Adrenal gland (tissue), 12 donors: ENCODE results near the gene COX7A2. TPM values are rescaled to one million over a fixed set of nuclear protein-coding genes. Genes with fewer than 3 reads are reported as not detected.

Experiments used
- DNase-seq, 7 donors: peaks; one replicate each; pipeline ENCODE4 v3.0.0-alpha.2; 2019 to 2020
- H3K27ac ChIP-seq, 5 donors: fragments of 200-600 bp; sonication (generic) in 4 of 5; 1 replicate in 3 of 5; 2 replicates in 2 of 5; pipeline versions ENCODE4 v1.5.1 to v1.8.0; 2016 to 2020; ENCODE audit warnings: mild to moderate bottlenecking in 1 of 5
- H3K27me3 ChIP-seq: fragments of 200-600 bp; 2 replicates; pipeline ENCODE4 v1.8.0; 2021
- H3K36me3 ChIP-seq, 2 donors: fragments of 200-600 bp; replicated peaks in 1 of 2; 1 replicate in 1 of 2; 2 replicates in 1 of 2; pipeline versions ENCODE4 v1.5.1 to v1.8.0; 2018 to 2022
- H3K4me1 ChIP-seq, 2 donors: fragments of 200-600 bp; replicated peaks in 1 of 2; 1 replicate in 1 of 2; 2 replicates in 1 of 2; pipeline versions ENCODE4 v1.5.1 to v1.8.0; 2018 to 2021
- H3K4me3 ChIP-seq, 4 donors: fragments of 200-600 bp; sonication (generic) in 3 of 4; one replicate each; pipeline ENCODE4 v1.5.1; 2016 to 2018
- H3K9me3 ChIP-seq, 3 donors: fragments of 200-600 bp; sonication (generic) in 1 of 3; replicated peaks in 1 of 3; 1 replicate in 2 of 3; 2 replicates in 1 of 3; pipeline versions ENCODE4 v1.5.1 to v1.8.0; 2016 to 2021
- CTCF ChIP-seq, 6 experiments: fragments of 450-650 bp in 4 of 6; fragments of 200-600 bp in 2 of 6; sonication (generic) in 1 of 6; IDR thresholded peaks; 1 replicate in 5 of 6; 2 replicates in 1 of 6; pipeline versions ENCODE4 v1.5.1 to v1.8.0; 2016 to 2021; ENCODE audit warnings: antibody characterized with exemption in 6 of 6, mild to moderate bottlenecking in 2 of 6, moderate library complexity in 1 of 6
- POLR2A ChIP-seq, 2 donors: fragments of 450-650 bp; IDR thresholded peaks; one replicate each; pipeline ENCODE4 v1.6.1; 2017; ENCODE audit warnings: antibody characterized with exemption in 2 of 2, mild to moderate bottlenecking in 2 of 2, moderate library complexity in 1 of 2
- WGBS, 4 donors: extraction: QIAGEN DNeasy Blood & Tissue Kit in 2 of 4; methylation state at CpG; one replicate each; pipeline versions ENCODE4 v1.1.5 to v1.1.7; 2013 to 2017; 5-methylcytosine and 5-hydroxymethylcytosine counted together
- intact Hi-C, 2 donors: fragments of 100-400 bp; cut with DNase I; formaldehyde crosslinking; loops; one replicate each; pipeline versions ENCODE4 v1.14.1 to v1.15.0; 2022 to 2023
- polyA plus RNA-seq, 3 donors: library from polyadenylated mRNA; stranded (reverse); fragments of 200-250 nt in 2 of 3; fragments of 350-450 nt in 1 of 3; fragmentation: Illumina TruSeq in 1 of 3; extraction: RNeasy Lipid Tissue Mini Kit (QIAGEN cat#74804) in 1 of 3; gene quantifications; one replicate each; pipeline ENCODE4 v1.2.3, GENCODE V29; 2013 to 2014
- total RNA-seq, 9 donors: library from RNA; depleted of rRNA in 4 of 9; stranded (reverse); fragments of >200 nt in 4 of 9; fragments of 120-200 nt in 1 of 9; fragmentation: NEBNext Ultra II Directional in 1 of 9; extraction: Animal tissue kit (Norgen Biotek cat#: 25700) in 1 of 9; gene quantifications; one replicate each; pipeline versions ENCODE4 v1.1.0 to v1.2.4, GENCODE V29; 2013 to 2023
- donor health status: healthy with polysubstance abuse.
- donor health status: Bipolar disorder and iron deficiency.
- donor health status: DM: yes; HTN: yes; CAD: no.
- donor health status: DM: no; HTN: no; CAD: no.
- donor health status: DM: no; HTN: no; CAD: no.
- donor health status: DM: yes; HTN: yes; CAD: no.

COX7A2 gene
- total and polyA plus RNA-seq, 12 donors, result 150 to 675 (median 336) TPM

GRCh38 chr6:75201021-75201420 lies 42.6 kb downstream of the COX7A2 start:
- no peak for DNase-seq
- H3K4me1 ChIP-seq, result peaks cover 0 to 8% of the 10 kb centered on the region in 2 donors
- WGBS, 4 donors, result 19 to 35% (median 30%) methylated on average over 1 of the region's 1 CpG
- H3K27ac ChIP-seq, result no peak overlapping the region
- no peaks in the 10 kb centered on the region for H3K9me3 ChIP-seq
- intact Hi-C loops, result loop anchor here (10.0 kb wide), 2 partner anchors 446 to 1106 kb away; no protein-coding TSS in a partner anchor
- H3K4me3 ChIP-seq, result no peak overlapping the region
- H3K27me3 ChIP-seq, result peaks cover 27% of the 10 kb centered on the region
- TF ChIP-seq CTCF (IDR thresholded peaks at IDR 0.05) (no peak), POLR2A (IDR thresholded peaks at IDR 0.05) (no peak)
- no peaks in the 10 kb centered on the region for H3K36me3 ChIP-seq

- Histone ChIP-seq H3K27ac (no peak overlapping the region), H3K9me3 (no peaks in the 10 kb centered on the region), H3K4me3 (no peak overlapping the region), H3K4me1 (peaks cover 0 to 3% of the 10 kb centered on the region in 2 donors), H3K27me3 (peaks cover 18% of the 10 kb centered on the region), H3K36me3 (no peaks in the 10 kb centered on the region)
- intact Hi-C loops, result loop anchor here (10.0 kb wide), 2 partner anchors 445 to 1105 kb away; no protein-coding TSS in a partner anchor
- TF ChIP-seq POLR2A (IDR thresholded peaks at IDR 0.05) (no peak), CTCF (IDR thresholded peaks at IDR 0.05) (no peak)
- 61 to 81% (median 67%) methylated on average over 3 of the region's 3 CpGs for WGBS, 4 donors
- no peak for DNase-seq
Observed at GRCh38 chr6:75199889-75200288, 43.7 kb downstream of the COX7A2 start.

- intact Hi-C loops, result no loop called here
- 33 to 40% (median 38%) methylated on average over 2 of the region's 2 CpGs for WGBS, 4 donors
- Histone ChIP-seq H3K9me3 (no peaks in the 10 kb centered on the region), H3K4me3 (no peak overlapping the region), H3K27ac (no peak overlapping the region), H3K36me3 (no peaks in the 10 kb centered on the region), H3K27me3 (no peaks in the 10 kb centered on the region), H3K4me1 (peaks cover 0 to 3% of the 10 kb centered on the region in 2 donors)
- DNase-seq, result no peak
- TF ChIP-seq CTCF (IDR thresholded peaks at IDR 0.05) (no peak), POLR2A (IDR thresholded peaks at IDR 0.05) (no peak)
Observed at GRCh38 chr6:75196081-75196687, 47.4 kb downstream of the COX7A2 start.

GRCh38 chr6:75188221-75188925 lies 55.2 kb downstream of the COX7A2 start:
- intact Hi-C loops, result no loop called here
- WGBS, 4 donors, result 50 to 61% (median 53%) methylated on average over 3 of the region's 3 CpGs
- H3K4me3 ChIP-seq, result no peak overlapping the region
- H3K27ac ChIP-seq, result no peak overlapping the region
- no peaks in the 10 kb centered on the region for H3K4me1 ChIP-seq
- no peaks in the 10 kb centered on the region for H3K27me3 ChIP-seq
- no peaks in the 10 kb centered on the region for H3K9me3 ChIP-seq
- TF ChIP-seq CTCF (IDR thresholded peaks at IDR 0.05) (no peak), POLR2A (IDR thresholded peaks at IDR 0.05) (no peak)
- H3K36me3 ChIP-seq, result no peaks in the 10 kb centered on the region
- no peak for DNase-seq

Other genes starting within 250 kb of the COX7A2 start
- gene COL12A1, start 37.7 kb downstream of the COX7A2 start, total RNA-seq, result 100 to 1,000 TPM in 1 of 9 donors, 10 to 100 TPM in 8; 17.0 to 106 (median 66.6) TPM
- 10 to 100 TPM; 13.0 to 23.6 (median 21.6) TPM for gene COL12A1, start 37.7 kb downstream of the COX7A2 start, polyA plus RNA-seq
- gene TMEM30A, start 41.0 kb upstream of the COX7A2 start, total RNA-seq, result 100 to 1,000 TPM in 2 of 9 donors, 10 to 100 TPM in 7; 45.3 to 134 (median 71.3) TPM
- gene TMEM30A, start 41.0 kb upstream of the COX7A2 start, polyA plus RNA-seq, result 10 to 100 TPM; 33.7 to 74.2 (median 34.0) TPM
- gene FILIP1, start 250.0 kb upstream of the COX7A2 start, total RNA-seq, result 1 to 10 TPM; 1.5 to 8.0 (median 2.7) TPM
- gene FILIP1, start 250.0 kb upstream of the COX7A2 start, polyA plus RNA-seq, result 1 to 10 TPM in 2 of 3 donors, under 1 TPM in 1; 0.94 to 2.5 (median 1.9) TPM